Measurements from ENCODE around the gene TNNI3K.

The TNNI3K gene

DNA sequence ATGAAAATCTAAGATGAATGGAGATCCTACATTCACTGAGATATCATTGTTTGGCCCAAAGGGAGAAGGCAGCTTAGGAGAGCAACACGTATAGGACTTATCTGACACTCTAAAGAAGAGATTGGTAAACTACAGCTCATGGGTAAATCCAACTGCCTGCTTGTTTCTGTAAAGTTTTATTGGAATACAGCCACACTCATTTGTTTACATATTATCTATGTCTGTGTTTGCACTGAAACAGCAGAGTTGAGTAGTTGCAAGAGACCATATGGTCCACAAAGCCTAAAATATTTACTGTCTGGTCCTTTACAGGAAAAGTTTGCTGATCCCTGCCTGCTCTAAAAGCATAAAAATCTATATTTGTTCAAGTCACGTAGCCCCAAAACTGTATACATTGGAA lies 291.5 kb downstream of the TNNI3K start:
- no peak for TF ChIP-seq CTCF (IDR thresholded peaks at IDR 0.05; ENCODE audit: low read depth, low read length, missing control alignments)
- in situ Hi-C loops (cut with HindIII; ENCODE audit: low sequenced_read_pairs): no loop called here
- DNase-seq (ENCODE audit: low read depth): no peak
- H3K4me3 ChIP-seq (ENCODE audit: low read depth, low read length): no peak overlapping the region

DNA sequence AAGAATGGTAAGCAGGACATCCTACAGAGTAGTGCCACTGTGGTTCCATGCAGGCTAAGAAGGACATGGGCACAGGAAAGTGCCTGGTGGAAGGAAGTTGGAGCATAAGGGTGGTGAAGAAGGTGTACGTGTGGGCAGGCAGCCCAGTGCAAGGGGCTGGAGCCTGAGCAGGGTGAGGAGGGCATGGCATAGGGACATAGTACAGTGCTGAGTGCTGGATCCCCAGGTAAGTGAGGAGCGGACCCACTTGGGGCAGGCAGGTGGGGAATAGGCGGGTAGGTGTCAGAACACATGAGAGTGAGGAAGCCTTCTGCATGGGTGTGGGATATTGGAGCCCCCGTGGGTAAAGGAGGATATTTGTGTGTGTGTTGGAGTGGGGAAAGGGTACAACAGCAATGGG lies 292.9 kb downstream of the TNNI3K start:
- H3K4me3 ChIP-seq (ENCODE audit: low read depth, low read length): no peak overlapping the region
- DNase-seq (ENCODE audit: low read depth): no peak
- TF ChIP-seq CTCF (IDR thresholded peaks at IDR 0.05; ENCODE audit: low read depth, low read length, missing control alignments): no peak
- in situ Hi-C loops (cut with HindIII; ENCODE audit: low sequenced_read_pairs): no loop called here

GRCh38 chr1:74530892-74531291 lies 295.7 kb downstream of the TNNI3K start:
- TF ChIP-seq CTCF (IDR thresholded peaks at IDR 0.05; ENCODE audit: low read depth, low read length, missing control alignments): no peak
- DNase-seq (ENCODE audit: low read depth): no peak
- H3K4me3 ChIP-seq (ENCODE audit: low read depth, low read length): no peak overlapping the region
- in situ Hi-C loops (cut with HindIII; ENCODE audit: low sequenced_read_pairs): no loop called here

- no peak for DNase-seq (ENCODE audit: low read depth)
- no peak overlapping the region for H3K4me3 ChIP-seq (ENCODE audit: low read depth, low read length)
- no peak for TF ChIP-seq CTCF (IDR thresholded peaks at IDR 0.05; ENCODE audit: low read depth, low read length, missing control alignments)
- in situ Hi-C loops (cut with HindIII; ENCODE audit: low sequenced_read_pairs): no loop called here
Observed at GRCh38 chr1:74531796-74532195, 296.6 kb downstream of the TNNI3K start.

DNA sequence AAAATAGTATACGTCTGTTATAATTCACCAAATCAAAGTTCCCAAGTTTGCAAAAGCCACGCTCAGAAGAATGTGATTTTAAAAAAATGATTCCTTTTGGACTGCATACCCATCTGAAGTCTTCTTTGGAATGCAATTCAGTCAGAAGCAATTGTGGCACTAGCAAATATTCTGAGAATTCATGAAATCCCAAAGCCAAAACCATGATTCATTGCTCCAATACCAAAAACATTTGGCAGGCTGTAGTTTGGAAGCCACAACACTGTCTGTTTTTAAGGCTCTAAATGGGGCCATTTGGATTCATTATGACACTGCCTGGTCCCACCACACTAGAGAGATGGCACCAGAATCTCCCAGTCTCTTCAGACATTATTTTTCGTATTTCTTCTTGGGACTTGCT lies 299.1 kb downstream of the TNNI3K start:
- peak; percentile 69 for DNase-seq (ENCODE audit: low read depth)
- no peak for TF ChIP-seq CTCF (IDR thresholded peaks at IDR 0.05; ENCODE audit: low read depth, low read length, missing control alignments)
- no peak overlapping the region for H3K4me3 ChIP-seq (ENCODE audit: low read depth, low read length)
- in situ Hi-C loops (cut with HindIII; ENCODE audit: low sequenced_read_pairs): no loop called here

DNA sequence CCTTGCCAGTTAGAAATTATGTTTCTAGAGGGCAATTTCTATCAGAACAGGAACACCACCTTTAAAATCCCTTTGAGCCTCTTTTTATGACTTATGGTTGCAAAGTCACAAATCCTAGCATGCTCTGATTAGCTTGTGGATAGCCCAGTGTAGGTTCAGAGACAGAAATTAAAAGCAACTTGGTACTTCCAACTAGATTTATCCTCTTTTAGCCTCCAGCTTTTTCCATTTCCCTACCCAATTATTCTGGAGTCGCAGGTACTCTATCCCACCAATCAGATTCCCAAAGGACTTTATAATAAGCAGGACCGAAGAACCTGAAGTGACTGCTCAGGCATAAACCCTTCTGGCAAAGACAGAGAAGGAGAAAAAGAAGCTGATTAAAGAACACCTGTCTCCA lies 310.6 kb downstream of the TNNI3K start:
- in situ Hi-C loops (cut with HindIII; ENCODE audit: low sequenced_read_pairs): no loop called here
- TF ChIP-seq CTCF (IDR thresholded peaks at IDR 0.05; ENCODE audit: low read depth, low read length, missing control alignments): no peak
- no peak for DNase-seq (ENCODE audit: low read depth)
- H3K4me3 ChIP-seq (ENCODE audit: low read depth, low read length): no peak overlapping the region

Measured in astrocyte of the cerebellum (primary cell).